ENCODE results near the gene TGFA.

TGFA gene

GRCh38 chr2:70525032-70525431 lies 28.6 kb downstream of the TGFA start:
- TF ChIP-seq REST (IDR thresholded peaks at IDR 0.05; ENCODE audit: insufficient read depth in 1 of 2, low read depth in 2 of 2, low read length in 2 of 2) (no peak), POLR2AphosphoS5 (IDR thresholded peaks at IDR 0.05; ENCODE audit: low read depth, low read length) (no peak), SIN3A (IDR thresholded peaks at IDR 0.05; ENCODE audit: borderline replicate concordance, insufficient read depth, low read length) (no peak), FOXP2 (optimal IDR thresholded peaks at IDR 0.05; ENCODE audit: borderline replicate concordance, extremely low read depth, extremely low read length, insufficient read depth) (no peak), TAF1 (IDR thresholded peaks at IDR 0.05; ENCODE audit: borderline replicate concordance, insufficient read depth, low read length) (no peak)

- TF ChIP-seq FOXP2 (optimal IDR thresholded peaks at IDR 0.05; ENCODE audit: borderline replicate concordance, extremely low read depth, extremely low read length, insufficient read depth) (no peak), REST (IDR thresholded peaks at IDR 0.05; ENCODE audit: insufficient read depth in 1 of 2, low read depth in 2 of 2, low read length in 2 of 2) (no peak), SIN3A (IDR thresholded peaks at IDR 0.05; ENCODE audit: borderline replicate concordance, insufficient read depth, low read length) (no peak), TAF1 (IDR thresholded peaks at IDR 0.05; ENCODE audit: borderline replicate concordance, insufficient read depth, low read length) (no peak), POLR2AphosphoS5 (IDR thresholded peaks at IDR 0.05; ENCODE audit: low read depth, low read length) (no peak)
Observed at GRCh38 chr2:70523996-70524965, 29.3 kb downstream of the TGFA start.

GRCh38 chr2:70523672-70523995 lies 30.0 kb downstream of the TGFA start:
- TF ChIP-seq TAF1 (IDR thresholded peaks at IDR 0.05; ENCODE audit: borderline replicate concordance, insufficient read depth, low read length) (no peak), POLR2AphosphoS5 (IDR thresholded peaks at IDR 0.05; ENCODE audit: low read depth, low read length) (no peak), REST (IDR thresholded peaks at IDR 0.05; ENCODE audit: insufficient read depth in 1 of 2, low read depth in 2 of 2, low read length in 2 of 2) (no peak), SIN3A (IDR thresholded peaks at IDR 0.05; ENCODE audit: borderline replicate concordance, insufficient read depth, low read length) (no peak), FOXP2 (optimal IDR thresholded peaks at IDR 0.05; ENCODE audit: borderline replicate concordance, extremely low read depth, extremely low read length, insufficient read depth) (no peak)

GRCh38 chr2:70522627-70523026 lies 31.0 kb downstream of the TGFA start:
- TF ChIP-seq TAF1 (IDR thresholded peaks at IDR 0.05; ENCODE audit: borderline replicate concordance, insufficient read depth, low read length) (no peak), REST (IDR thresholded peaks at IDR 0.05; ENCODE audit: insufficient read depth in 1 of 2, low read depth in 2 of 2, low read length in 2 of 2) (no peak), POLR2AphosphoS5 (IDR thresholded peaks at IDR 0.05; ENCODE audit: low read depth, low read length) (no peak), FOXP2 (optimal IDR thresholded peaks at IDR 0.05; ENCODE audit: borderline replicate concordance, extremely low read depth, extremely low read length, insufficient read depth) (no peak), SIN3A (IDR thresholded peaks at IDR 0.05; ENCODE audit: borderline replicate concordance, insufficient read depth, low read length) (no peak)

All from PFSK-1 (cell line).